ENCODE data around the gene LRRK2.

The LRRK2 gene

GRCh38 chr12:40325349-40325960, 100.7 kb downstream of the LRRK2 start:
- no peaks in the 10 kb centered on the region for H3K4me1 ChIP-seq
- no peak overlapping the region for H3K4me3 ChIP-seq (ENCODE audit: low read depth, low read length)
- TF ChIP-seq CTCF (IDR thresholded peaks at IDR 0.05; ENCODE audit: low read depth, low read length), result peak; percentile 66
- no peaks in the 10 kb centered on the region for H3K9me3 ChIP-seq
- no peaks in the 10 kb centered on the region for H3K27me3 ChIP-seq
- no peaks in the 10 kb centered on the region for H3K36me3 ChIP-seq
- no peak for DNase-seq

GRCh38 chr12:40327535-40327934, 102.7 kb downstream of the LRRK2 start:
- DNase-seq, result no peak
- TF ChIP-seq CTCF (IDR thresholded peaks at IDR 0.05; ENCODE audit: low read depth, low read length), result no peak
- Histone ChIP-seq H3K4me3 (ENCODE audit: low read depth, low read length) (no peak overlapping the region), H3K36me3 (no peaks in the 10 kb centered on the region), H3K4me1 (no peaks in the 10 kb centered on the region), H3K27me3 (no peaks in the 10 kb centered on the region), H3K9me3 (no peaks in the 10 kb centered on the region)

DNA sequence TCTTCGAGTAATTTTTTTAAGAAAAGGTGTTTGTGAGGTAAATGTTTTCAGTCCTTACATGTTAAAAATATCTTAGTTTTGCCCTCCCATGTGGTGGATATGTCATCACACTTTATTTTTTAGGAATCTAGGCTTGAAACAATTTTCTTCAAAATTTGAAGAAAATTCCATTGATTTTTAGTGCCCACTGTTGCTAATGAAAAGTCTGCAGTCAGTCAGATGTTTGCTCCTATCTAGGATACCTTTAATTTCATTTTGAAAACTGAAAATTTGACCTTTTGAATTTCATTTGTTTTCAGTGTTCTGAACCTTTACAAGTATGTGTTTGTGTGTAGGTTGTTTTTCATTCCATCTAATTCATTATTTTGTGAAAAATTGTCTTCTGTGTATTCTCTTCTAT, 105.4 kb downstream of the LRRK2 start:
- no peak for TF ChIP-seq CTCF (IDR thresholded peaks at IDR 0.05; ENCODE audit: low read depth, low read length)
- Histone ChIP-seq H3K36me3 (no peaks in the 10 kb centered on the region), H3K4me3 (ENCODE audit: low read depth, low read length) (no peak overlapping the region), H3K9me3 (no peaks in the 10 kb centered on the region), H3K4me1 (no peaks in the 10 kb centered on the region), H3K27me3 (no peaks in the 10 kb centered on the region)
- DNase-seq, result no peak

DNA sequence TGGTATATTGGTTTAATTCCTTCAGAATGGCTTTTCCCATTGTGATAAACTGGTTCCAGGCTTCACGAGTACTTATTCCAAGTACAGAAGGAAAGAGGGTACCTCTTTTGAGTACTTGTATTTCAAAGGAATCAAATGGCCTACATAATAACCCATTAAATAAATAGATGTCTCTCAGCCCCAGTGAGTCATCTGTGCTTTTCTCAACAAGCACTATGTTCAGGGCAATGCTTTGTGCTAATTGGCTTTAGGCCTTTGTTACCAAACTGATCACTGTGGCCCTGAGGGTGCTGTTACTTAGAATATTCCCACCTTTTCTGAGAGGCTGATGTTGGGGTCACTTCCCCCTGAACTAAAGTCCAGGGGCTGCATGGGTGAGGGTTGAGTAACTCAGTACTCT, 107.1 kb downstream of the LRRK2 start:
- H3K36me3 ChIP-seq, result no peaks in the 10 kb centered on the region
- H3K4me1 ChIP-seq, result no peaks in the 10 kb centered on the region
- no peak for DNase-seq
- H3K4me3 ChIP-seq (ENCODE audit: low read depth, low read length), result no peak overlapping the region
- no peaks in the 10 kb centered on the region for H3K9me3 ChIP-seq
- no peaks in the 10 kb centered on the region for H3K27me3 ChIP-seq
- TF ChIP-seq CTCF (IDR thresholded peaks at IDR 0.05; ENCODE audit: low read depth, low read length), result no peak

DNA sequence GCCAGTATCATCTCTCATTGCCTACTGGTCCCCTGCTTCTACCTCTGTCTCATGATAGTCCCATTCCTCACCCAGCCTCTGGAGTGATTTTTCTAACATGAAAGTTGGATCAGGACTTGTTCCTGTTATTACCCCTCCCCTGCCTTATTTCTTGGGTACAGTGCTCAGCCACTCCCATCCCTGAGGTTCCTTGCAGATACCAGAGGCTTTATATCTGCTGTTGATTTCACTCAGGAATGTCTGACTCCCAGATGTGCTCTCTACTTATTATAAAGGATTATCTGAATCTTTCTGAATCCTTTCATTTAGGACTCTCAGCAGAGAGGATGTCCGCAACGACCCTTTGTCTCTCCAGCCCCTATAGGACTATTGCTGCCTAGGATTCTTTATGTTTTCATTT, 111.2 kb downstream of the LRRK2 start:
- H3K36me3 ChIP-seq, result no peaks in the 10 kb centered on the region
- H3K27me3 ChIP-seq, result no peaks in the 10 kb centered on the region
- no peak overlapping the region for H3K4me3 ChIP-seq (ENCODE audit: low read depth, low read length)
- TF ChIP-seq CTCF (IDR thresholded peaks at IDR 0.05; ENCODE audit: low read depth, low read length), result no peak
- no peaks in the 10 kb centered on the region for H3K4me1 ChIP-seq
- no peaks in the 10 kb centered on the region for H3K9me3 ChIP-seq
- DNase-seq, result no peak

DNA sequence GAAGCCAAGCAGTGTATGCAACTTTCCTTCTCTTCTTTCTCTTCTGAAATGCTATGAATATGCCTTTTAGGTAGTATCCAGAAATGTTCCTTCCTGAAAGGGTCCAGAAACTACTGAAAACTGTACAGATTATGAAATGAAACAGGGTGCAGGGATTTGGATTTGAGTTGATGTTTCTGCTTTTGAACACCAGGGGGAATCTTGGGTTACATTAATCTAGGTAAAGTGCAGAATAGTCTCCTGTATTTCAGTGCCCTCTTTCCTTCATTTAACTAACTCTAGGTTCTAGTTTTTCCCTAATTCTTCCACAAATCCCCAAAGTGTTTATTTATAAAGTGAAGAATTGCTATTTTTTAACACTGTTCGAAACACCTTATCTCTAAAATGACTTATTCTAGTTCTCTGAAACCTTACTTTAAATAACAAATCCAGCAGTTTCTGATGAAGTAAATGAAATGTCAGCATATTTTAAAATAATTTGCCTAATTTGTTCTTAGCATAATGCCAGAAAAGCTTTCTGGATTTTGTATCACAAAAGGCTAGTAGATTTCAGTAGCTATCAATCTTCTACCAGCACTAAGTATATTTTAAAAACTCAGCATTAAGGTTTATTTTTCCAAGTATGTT, 111.9 kb downstream of the LRRK2 start:
- no peaks in the 10 kb centered on the region for H3K27me3 ChIP-seq
- H3K36me3 ChIP-seq, result no peaks in the 10 kb centered on the region
- TF ChIP-seq CTCF (IDR thresholded peaks at IDR 0.05; ENCODE audit: low read depth, low read length), result peak; percentile 45
- no peak overlapping the region for H3K4me3 ChIP-seq (ENCODE audit: low read depth, low read length)
- H3K4me1 ChIP-seq, result no peaks in the 10 kb centered on the region
- no peak for DNase-seq
- H3K9me3 ChIP-seq, result no peaks in the 10 kb centered on the region

All from BE2C (cell line).